Ishikawa (cell line): ENCODE results near the gene PPFIBP2.

Experiments used
- CEBPB ChIP-seq: IDR thresholded peaks from 2 replicates; pipeline ENCODE4 v1.6.1; 2012
- CREB1 ChIP-seq: IDR thresholded peaks from 2 replicates; pipeline ENCODE4 v1.6.1; 2012; ENCODE audit warnings: low read depth
- EGR1 ChIP-seq: IDR thresholded peaks from 2 replicates; pipeline ENCODE4 v1.6.1; 2012
- EP300 ChIP-seq: IDR thresholded peaks from 2 replicates; pipeline ENCODE4 v1.6.1; 2012; ENCODE audit warnings: borderline replicate concordance
- FOXM1 ChIP-seq: IDR thresholded peaks from 2 replicates; pipeline ENCODE4 v1.6.1; 2012; ENCODE audit warnings: low read depth, borderline replicate concordance
- NFIC ChIP-seq: IDR thresholded peaks from 2 replicates; pipeline ENCODE4 v1.6.1; 2012
- RAD21 ChIP-seq: IDR thresholded peaks from 2 replicates; pipeline ENCODE4 v1.6.1; 2012; ENCODE audit warnings: low read depth
- TAF1 ChIP-seq: IDR thresholded peaks from 2 replicates; pipeline ENCODE4 v1.6.1; 2012; ENCODE audit warnings: low read depth, mild to moderate bottlenecking
- TCF12 ChIP-seq: IDR thresholded peaks from 2 replicates; pipeline ENCODE4 v1.6.1; 2012; ENCODE audit warnings: low read depth
- TEAD4 ChIP-seq: IDR thresholded peaks from 2 replicates; pipeline ENCODE4 v1.6.1; 2012
- YY1 ChIP-seq: IDR thresholded peaks from 2 replicates; pipeline ENCODE4 v1.6.1; 2012; ENCODE audit warnings: low read depth
- ZBTB7A ChIP-seq: IDR thresholded peaks from 2 replicates; pipeline ENCODE4 v1.6.1; 2012; ENCODE audit warnings: low read depth
- TF ChIP-seq, protein P1 (sequence below): IDR thresholded peaks from 2 replicates; pipeline ENCODE4 v1.6.1; 2012
- TF ChIP-seq, protein P2 (sequence below): IDR thresholded peaks from 2 replicates; pipeline ENCODE4 v1.6.1; 2012
- TF ChIP-seq, protein P3 (sequence below): IDR thresholded peaks from 2 replicates; pipeline ENCODE4 v1.6.1; 2012; ENCODE audit warnings: low read depth, mild to moderate bottlenecking

PPFIBP2 gene

DNA sequence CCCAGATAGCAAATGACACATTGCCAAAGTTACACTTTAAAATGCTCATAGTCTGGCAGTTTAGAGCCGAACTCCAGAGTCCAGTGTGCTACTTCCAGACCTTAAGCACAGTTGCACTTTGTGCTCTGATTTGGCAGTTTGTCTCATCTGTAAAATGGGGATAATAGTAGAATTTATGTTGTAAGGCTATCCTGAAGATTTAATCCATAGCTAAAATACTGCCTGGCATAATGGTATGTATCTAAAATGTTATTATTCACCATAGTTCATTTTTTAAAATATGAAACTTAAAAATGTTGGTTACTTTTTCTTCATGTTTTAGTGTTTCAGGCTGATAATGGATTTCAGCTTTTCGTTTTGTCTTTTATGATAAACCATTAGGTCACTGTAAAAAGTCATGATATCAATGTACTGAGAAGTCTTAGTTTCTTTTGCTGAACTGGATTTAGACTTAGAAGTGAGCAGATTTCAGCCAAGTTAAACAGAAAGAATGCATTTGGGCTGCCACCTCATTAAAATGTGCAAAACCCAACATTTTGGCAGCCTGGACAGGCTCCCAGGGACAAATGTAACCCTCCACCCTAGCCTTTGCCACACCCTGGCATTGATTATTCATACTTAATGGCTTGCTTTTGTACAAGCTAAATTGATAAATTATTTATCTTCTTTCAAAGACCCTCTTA, 27.6 kb upstream of the PPFIBP2 start:
- no peak for TF ChIP-seq TEAD4
- TF ChIP-seq EP300: no peak
- no peak for TF ChIP-seq FOXM1
- TF ChIP-seq TAF1: no peak
- TF ChIP-seq NFIC: no peak
- no peak for TF ChIP-seq RAD21
- no peak for TF ChIP-seq CREB1
- TF ChIP-seq, protein P1, sequence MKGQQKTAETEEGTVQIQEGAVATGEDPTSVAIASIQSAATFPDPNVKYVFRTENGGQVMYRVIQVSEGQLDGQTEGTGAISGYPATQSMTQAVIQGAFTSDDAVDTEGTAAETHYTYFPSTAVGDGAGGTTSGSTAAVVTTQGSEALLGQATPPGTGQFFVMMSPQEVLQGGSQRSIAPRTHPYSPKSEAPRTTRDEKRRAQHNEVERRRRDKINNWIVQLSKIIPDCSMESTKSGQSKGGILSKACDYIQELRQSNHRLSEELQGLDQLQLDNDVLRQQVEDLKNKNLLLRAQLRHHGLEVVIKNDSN: no peak
- no peak for TF ChIP-seq EGR1
- TF ChIP-seq, protein P2, sequence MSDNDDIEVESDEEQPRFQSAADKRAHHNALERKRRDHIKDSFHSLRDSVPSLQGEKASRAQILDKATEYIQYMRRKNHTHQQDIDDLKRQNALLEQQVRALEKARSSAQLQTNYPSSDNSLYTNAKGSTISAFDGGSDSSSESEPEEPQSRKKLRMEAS: no peak
- TF ChIP-seq CEBPB: no peak
- no peak for TF ChIP-seq YY1
- TF ChIP-seq, protein P3, sequence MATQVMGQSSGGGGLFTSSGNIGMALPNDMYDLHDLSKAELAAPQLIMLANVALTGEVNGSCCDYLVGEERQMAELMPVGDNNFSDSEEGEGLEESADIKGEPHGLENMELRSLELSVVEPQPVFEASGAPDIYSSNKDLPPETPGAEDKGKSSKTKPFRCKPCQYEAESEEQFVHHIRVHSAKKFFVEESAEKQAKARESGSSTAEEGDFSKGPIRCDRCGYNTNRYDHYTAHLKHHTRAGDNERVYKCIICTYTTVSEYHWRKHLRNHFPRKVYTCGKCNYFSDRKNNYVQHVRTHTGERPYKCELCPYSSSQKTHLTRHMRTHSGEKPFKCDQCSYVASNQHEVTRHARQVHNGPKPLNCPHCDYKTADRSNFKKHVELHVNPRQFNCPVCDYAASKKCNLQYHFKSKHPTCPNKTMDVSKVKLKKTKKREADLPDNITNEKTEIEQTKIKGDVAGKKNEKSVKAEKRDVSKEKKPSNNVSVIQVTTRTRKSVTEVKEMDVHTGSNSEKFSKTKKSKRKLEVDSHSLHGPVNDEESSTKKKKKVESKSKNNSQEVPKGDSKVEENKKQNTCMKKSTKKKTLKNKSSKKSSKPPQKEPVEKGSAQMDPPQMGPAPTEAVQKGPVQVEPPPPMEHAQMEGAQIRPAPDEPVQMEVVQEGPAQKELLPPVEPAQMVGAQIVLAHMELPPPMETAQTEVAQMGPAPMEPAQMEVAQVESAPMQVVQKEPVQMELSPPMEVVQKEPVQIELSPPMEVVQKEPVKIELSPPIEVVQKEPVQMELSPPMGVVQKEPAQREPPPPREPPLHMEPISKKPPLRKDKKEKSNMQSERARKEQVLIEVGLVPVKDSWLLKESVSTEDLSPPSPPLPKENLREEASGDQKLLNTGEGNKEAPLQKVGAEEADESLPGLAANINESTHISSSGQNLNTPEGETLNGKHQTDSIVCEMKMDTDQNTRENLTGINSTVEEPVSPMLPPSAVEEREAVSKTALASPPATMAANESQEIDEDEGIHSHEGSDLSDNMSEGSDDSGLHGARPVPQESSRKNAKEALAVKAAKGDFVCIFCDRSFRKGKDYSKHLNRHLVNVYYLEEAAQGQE: no peak
- TF ChIP-seq ZBTB7A: no peak
- no peak for TF ChIP-seq TCF12

DNA sequence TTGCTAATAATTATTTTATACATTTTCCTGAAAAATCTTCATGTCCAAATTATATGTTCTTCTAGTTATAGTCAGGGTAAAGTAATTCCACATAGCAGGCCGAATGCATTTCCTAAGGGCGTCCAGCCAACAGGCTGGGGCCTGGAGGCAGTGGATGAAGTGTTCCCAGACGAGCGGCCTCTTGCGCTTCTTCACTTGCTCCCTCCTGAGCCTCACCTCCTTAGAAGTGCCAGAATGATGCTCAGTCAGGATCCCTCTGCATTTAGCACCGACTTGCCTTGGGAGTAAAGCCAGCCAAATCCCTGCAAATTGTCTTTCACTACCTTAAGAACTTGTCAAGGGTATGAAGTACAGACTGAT, 27.0 kb upstream of the PPFIBP2 start:
- TF ChIP-seq EP300 (no peak), RAD21 (no peak), CEBPB (no peak), EGR1 (no peak), NFIC (no peak), YY1 (no peak), TCF12 (no peak), ZBTB7A (no peak)
- TF ChIP-seq, protein P3: no peak
- TF ChIP-seq, protein P1: no peak
- TF ChIP-seq, protein P2: no peak

DNA sequence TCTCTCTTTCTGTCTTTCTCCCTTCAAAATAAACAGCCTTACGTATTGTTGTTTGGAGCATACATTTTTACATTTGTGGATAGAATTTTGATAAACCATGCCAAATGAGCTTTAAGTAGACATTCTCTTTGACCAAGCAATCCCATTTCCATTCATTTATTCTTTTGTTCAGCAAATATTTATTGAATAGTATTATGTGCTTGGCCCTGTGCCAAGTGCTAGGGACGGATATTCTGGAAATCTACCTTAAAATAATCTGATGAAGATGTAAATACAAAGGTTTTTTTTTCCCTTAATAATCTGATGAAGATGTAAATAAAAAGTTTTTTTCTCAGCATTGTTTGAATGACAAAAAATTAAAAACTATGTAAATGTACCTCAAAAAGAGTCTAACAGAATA, 26.4 kb upstream of the PPFIBP2 start:
- TF ChIP-seq NFIC (0 out of 2 replicates have a peak, but pooled peaks have one; percentile 16), TAF1 (no peak)

DNA sequence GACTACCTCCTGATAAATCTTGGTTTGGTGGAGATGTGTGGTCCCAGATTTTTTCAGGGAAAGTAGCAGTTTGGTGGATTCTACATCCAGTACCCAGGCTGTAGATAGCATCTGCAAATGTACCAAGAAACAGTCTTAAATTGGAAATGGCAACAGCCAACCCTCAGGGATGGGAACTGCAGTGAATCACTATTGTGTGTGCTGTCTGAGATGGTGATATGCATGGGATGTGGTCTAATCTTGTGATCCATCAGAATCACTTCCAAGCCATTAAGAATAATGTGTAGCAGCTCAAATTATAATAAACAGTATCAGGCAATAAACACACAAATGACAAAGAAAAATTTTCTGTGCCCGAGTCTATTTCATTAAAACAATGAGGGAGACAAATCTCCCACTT, 25.1 kb upstream of the PPFIBP2 start:
- no peak for TF ChIP-seq TAF1
- TF ChIP-seq, protein P2: no peak
- TF ChIP-seq FOXM1: no peak
- no peak for TF ChIP-seq TCF12
- TF ChIP-seq EGR1: no peak
- TF ChIP-seq, protein P3: no peak
- TF ChIP-seq CEBPB: no peak
- TF ChIP-seq, protein P1: no peak
- no peak for TF ChIP-seq RAD21
- no peak for TF ChIP-seq ZBTB7A
- no peak for TF ChIP-seq NFIC
